COR-L47 (cell line): Measurements from ENCODE around the gene C1orf35.

Source experiments
- DNase-seq: peaks from one replicate; lab custom pipeline; 2025; lab: John Stamatoyannopoulos, UW

The C1orf35 gene

DNA sequence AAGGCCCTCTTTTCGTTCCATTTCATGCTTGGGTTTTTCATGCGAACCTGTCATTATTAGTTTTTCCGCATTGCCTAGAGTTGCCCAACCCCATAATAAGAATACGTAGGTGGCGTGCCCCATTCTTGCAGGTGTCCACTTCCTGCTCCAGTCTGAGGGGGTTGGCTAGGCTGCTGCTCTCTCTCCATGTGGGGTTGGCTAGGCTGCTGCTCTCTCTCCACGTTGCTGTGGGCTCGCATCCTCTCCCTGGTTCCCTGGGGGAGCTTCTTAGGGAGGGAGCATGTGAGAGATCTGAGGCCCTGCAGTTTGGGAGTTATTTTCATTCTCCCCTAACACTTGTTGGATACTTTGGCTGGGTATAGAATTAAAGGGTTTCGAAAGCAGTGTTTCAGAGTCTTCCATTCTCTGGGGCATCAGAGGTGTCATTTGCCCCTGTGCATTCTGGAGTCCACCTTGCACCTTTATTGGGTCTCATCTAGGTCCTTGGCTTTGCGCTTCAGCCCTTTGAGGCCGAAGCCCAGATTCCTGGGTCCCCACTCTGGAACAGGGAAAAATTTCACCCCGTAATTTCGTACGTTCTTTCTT, 8.6 kb downstream of the C1orf35 start:
- DNase-seq, result no peak

DNA sequence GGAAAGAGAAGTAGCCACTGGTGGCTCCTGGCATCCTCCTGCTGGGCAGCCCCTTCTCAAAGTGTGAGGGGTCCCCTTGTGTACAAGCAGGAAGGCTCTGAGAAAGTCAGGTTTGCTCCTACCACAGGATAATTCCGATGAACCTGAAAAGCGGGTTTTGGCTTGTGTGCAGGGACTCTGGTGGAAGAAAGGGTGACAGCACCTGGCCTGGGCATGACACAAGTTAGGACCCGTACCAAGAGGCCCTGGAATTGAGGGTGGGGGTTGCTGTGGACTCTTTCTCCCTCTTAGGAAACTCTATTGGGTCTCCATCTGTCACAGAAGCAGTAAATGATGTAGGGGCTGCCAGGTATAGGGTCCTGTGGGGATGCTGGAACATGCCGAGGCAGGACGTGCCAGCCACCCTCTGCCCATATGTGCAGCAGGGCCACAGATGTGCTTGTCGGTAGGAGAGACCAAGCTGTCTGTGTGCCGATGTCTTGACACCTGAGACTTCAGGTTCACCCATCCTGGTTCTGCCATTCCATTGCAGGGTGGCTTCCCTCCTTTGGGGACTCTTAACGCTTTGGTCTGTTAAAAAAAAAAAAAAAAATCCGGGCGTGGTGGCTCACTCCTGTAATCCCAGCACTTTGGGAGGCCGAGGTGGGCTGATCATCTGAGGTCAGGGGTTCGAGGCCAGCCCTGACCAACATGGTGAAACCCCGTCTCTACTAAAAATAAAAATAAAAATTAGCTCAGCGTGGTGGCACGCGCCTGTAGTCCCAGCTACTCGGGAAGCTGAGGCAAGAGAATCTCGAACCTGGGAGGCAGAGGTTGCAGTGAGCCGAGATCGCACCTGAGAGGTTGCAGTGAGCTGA, 9.8 kb downstream of the C1orf35 start:
- no peak for DNase-seq

DNA sequence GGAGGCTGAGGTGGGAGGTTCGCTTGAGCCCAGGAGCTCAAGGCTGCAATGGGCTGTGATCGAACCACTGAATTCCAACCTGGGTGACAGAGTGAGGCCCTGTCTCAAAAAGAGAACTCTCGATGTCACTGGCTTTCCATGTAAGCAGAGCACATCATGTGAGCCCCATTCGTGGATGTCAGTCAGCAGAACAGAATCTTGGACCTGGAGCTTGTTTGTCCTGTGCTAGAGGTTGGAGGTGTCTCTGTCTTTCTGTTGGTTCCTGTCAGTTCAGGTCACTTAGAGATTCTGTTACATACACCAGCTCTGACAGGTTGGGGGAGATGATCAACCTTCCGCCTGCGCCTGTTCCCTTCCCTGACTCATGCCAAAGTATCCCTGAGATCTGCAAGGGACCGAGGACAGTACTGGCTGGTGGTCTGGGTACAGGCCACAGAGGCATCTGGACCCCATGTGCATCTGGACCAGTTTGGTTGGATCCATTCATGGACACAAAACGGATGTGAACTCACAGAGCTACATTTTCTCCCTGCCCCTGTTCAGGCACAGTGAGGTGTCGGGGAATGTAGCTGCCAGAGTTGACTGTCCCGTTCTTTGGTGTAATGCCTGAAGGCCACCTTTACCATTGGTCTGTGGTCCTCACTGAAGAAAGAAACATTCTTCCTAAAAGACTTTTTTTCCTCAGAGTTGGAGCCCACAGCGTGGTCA, 10.6 kb downstream of the C1orf35 start:
- DNase-seq, result no peak

DNA sequence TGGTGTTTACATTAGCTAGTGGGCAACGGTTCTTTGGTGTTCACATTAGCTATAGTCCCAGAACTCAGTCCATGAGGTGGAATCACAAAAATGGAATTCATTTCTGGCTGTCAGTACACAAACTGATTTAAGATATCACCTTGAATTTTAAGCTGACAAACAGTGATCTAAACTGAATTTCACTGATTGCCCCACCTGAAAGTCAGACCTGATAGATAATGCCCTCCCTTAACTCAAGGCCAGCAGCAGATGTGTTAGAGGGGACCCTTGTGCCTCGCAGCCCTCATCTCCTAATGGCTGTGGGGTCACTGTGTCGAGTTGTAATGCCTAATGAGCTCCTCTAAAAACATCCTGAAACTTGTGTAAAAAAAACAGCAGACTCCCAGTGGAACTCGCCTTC, 12.0 kb downstream of the C1orf35 start:
- DNase-seq, result no peak

DNA sequence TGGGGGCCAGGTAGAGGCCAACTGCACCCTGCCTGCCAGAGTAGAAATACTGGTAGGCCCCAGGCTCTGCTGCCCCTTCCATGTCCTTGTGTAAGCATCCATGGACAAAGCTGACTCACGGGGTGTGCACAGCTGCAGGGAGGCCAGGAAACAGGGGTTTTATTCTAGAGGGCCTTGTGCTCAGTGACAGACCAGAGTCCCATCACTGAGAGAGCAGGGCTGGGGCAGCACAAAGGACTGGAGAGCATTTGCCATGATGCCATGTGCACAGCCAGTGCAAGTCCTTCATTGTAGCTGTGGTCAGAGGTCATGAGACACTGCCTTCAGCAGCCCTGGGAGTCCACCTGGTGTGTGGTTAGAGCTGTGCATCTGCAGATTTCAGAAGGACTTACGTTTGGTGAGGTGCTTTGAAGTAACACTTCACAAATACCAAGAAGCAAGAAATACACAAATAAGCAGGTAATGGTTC, 12.5 kb downstream of the C1orf35 start:
- no peak for DNase-seq

DNA sequence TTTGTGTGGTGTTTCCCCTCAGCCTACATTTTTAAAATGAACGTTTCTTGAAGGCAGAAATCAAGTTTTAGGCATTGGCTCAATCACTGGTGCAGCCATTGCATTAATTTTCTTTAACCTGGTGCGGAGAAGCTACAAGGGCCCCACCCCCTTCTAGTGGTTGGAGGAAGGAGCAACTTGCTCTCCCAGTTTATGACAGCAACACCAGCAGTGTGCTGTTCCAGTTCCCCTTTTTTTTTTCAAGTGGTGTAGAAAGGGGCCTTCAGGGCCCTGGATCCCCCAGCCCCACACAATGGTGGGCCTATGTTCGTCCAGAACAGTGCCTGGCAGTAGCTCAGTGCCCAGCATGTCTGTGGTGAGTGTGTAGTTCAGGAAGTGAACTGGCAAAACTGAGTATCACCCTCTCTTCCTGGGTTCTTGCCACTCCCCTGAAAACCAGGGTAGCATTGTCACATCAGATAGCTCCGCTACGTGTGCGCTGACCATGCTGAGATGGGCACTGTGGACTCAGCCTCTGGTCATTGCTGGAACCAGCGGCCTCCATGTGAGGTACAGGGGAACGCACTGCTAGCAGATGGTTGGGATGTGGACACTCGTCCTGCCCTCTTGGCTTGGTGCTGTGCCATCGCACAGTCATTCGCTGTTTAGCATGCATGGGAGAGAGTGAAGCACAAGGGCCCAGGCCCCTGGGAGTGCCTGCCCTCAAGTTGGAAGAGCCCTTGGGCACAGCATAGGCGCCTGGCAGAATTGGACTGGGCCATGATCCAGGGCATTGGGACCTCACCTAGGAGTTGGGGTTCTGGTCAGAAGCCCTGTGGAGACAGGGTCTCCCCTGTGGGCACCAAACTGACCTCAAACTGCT, 13.4 kb downstream of the C1orf35 start:
- DNase-seq, result no peak

DNA sequence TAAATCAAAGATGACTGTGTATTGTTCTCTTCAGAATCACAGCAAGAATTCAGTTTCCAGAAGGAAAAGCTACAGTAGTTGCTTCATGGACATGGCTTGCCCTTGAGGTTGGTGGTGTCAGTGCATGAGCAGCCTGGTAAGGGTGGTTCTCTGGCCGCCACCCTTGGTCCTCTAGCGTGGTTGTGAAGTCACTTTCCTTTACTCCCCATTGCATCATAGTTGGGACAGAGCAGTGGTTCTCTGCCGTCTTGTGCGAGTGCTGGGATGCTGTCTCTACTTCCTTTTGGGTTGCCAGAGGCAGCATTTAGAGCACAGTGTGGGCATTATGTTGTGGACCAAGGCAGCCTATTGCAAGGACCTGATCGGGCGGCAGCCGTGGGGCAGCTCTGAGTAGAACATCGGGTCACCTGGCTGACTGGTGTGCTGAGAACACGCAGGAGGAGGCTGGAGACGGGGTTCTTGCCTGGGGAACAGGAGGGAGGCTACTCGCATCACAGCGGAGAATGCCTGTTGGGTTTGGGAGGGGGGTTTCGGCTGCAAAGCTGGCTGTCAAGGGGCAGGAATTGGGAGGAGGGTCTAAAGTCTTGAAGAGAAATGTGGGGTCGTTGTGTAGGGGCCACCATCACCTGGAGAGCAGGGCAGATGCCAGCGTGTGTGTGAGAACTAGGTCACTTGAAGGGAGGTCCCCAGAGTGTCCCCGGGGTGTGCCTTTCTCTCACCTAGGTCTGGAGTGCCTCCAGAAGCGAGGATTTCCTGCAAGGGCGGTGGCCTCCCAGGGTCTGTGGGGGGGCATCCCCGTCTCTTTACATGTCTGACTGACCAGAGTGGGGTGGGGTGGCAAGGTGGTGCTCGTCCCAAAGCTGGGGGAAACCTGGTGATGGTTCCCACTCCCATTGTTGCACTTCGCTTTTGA, 14.3 kb downstream of the C1orf35 start:
- no peak for DNase-seq

DNA sequence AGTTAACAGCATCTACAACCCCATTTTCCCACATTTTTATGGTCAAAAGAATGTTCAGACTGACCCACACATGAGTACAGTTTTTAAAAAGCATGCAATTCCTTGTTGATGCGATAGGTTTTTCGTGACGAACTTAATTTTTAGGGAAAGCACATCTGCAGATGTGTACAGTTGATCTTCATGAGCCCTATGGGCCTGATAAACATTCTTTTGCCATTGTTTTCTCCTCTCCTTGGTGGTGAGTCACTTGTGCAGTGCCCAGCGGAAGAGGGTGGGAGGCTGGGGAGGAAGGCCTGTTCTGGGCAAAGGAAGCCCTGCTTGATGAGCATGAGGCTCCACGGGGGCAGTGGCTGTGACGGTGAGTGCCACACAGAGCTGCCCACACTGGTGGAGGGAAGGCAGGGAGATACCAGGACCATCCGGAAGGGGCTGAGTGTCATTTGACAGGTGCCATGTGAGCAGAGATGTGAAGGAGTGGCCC, 15.3 kb downstream of the C1orf35 start:
- no peak for DNase-seq

DNA sequence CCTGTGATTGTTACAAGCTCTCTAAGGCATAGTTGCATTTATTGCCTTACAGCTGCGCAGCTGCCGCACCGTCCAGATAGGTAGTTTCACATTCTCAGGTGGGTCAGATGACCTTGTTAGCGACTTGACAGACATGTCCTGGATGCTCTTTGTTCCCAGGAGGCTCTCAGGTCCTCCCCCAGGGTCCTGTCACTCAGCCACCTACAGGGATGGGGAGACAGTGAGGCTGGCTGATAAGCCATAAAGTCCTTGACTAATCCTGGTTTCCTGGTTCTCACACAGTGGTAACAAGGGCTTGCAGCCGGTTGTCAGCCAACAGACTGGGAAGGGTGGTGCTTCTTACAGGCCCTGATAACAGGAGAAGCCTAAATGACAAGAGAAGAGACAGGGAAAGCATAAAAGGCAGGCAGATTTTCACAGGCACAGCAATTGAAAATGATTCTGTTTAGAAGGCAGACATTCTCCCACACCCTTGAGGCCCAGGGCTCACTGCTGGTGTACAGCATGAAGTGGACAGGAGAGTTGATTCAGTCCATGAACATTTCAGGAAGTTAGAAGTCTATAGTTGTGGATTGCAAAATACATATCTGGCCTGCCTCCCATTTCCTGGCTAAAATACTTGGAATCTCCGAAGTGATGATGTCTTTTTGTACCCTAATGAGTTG, 17.7 kb downstream of the C1orf35 start:
- DNase-seq, result no peak

DNA sequence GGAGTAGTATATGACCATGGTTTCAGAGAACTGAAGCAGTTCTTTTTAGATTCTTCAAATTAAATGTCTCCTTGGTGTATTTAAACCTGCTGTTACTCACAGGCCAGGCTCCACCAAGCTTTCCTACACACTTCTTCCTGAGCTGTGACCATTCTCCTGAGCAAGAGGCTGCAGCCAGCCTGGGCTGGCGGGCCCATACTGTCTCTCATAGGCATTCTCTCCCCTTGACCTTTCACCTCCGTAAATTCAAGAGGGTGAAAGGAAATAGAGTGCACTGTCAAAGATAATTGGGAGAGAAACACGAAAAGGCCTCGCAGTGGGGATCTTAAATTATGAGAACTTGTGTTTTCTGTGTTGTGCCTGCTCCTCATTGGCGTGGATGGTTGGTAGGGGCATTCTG, 18.3 kb downstream of the C1orf35 start:
- DNase-seq, result no peak

DNA sequence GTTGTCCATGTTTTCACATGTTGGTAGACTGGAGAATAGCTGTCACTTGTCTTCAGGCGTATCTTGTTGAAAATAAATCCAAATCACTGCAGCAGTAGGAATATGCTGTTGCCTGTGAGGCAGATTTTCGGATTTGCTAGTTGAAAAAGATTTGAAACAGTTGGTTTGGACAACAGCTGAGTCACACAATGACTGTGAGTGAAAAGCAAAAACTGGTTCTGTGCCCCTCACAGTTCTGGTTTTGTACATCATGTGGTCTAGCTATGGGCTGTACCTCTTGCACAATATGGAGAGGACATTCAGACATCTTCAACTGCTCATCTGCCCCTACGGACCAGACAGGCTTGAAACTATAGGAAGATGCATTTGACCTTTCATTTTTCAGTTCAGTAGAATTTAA, 18.8 kb downstream of the C1orf35 start:
- no peak for DNase-seq

DNA sequence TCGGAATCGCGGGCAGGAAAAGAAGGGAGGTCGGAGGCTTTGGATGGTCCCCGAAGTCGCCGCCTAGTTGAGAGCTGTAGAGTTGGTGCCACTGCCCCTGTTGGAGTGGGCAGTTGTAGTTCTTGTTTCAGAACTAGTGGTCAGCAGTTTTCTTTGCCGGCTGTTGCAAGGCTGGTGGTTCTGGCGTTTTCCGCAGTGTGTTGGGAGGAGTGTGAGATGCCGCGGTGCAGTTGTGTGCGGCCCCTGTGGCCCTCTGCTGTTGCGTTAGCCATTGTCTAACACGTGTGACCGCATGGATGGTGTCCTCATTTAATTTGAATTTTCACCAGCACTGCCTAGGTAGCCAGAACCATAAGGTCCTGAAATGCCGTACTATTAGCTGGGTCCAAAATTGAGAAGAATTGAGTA, 19.2 kb downstream of the C1orf35 start:
- no peak for DNase-seq

DNA sequence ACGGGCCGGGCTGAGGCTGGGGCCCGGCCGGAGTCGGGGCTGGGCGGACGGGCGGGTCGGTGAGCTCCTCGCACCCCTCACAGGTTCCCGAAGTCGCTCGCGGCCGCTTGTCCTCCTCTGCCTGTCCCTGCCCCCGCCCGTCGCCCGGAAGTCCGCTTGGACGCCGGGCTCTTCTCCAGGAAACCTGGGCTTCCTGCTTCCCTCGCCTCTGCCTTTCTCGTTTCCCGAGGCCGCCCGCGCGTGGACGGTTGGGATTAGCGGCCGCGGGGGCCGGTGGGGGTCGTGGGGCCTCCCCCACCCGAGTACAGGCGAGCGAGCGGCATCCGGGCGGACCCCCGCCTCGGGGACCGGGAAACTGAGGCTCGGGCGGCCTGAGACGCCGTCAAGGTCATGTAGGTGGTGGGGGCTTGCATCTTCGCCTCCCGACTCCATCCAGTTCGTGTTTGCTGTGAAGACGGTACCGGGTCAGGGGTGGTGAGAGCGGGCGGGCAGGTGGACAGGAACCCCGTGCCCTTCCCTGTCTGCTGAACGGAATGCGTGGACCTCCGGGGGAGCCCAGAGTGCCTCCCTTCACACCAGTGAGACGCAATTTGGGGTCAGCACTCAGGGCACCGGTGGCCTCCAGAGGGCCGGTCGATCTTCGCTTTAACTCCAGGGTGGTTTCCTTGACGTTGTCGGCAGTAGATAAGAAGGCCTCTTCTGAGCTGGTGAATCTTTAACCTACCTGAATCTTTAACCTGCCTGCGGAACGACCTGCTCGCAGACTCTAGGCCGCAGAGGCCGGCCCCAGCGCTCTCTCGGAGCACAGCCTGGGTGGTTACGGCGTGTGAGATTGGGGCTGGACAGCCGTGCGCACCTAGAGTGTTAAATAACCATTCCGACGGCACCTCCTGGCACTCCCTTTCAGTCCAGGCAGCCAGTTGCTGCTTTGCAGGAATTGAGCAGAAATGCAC, 19.9 kb downstream of the C1orf35 start:
- peak; percentile 5 for DNase-seq

DNA sequence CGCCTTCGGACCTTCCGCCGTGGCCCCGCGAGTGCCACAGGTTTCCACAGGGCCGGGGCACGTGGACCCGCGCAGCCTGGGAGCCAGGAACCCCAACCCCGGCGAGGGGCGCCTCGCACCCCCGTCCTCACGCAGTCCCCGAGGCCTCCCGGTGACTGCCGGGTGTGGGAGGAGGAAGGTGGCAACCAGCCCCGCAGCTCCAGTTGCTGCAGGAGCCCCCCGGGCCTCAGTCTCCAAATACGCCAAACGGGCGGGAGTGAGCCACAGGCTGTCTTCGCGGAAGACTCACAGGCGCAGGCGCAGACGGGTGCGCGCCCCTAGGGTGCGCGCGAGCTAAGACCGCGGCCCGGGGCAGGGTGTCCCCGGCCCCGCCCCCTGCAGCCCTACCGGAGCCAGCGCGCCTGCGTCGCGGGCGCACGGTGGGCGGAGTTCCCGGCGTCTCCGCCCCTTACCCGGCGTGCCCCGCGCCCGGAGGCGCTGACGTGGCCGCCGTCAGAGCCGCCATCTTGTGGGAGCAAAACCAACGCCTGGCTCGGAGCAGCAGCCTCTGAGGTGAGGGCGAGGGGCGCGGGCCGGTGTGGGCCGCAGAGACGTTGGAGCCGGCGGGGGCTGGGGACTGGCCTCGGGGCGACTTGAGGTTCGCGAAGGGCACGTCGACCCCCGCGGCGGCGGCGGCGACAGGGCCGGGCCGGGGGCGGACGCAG, 20.8 kb downstream of the C1orf35 start, which contains the start of gene ARF1:
TSS of gene ARF1 (plus strand) at position 495 of the 704 bp plus-strand sequence. CDS start 14,407 bp downstream, outside the sequence.
- DNase-seq, result peak; percentile 90

DNA sequence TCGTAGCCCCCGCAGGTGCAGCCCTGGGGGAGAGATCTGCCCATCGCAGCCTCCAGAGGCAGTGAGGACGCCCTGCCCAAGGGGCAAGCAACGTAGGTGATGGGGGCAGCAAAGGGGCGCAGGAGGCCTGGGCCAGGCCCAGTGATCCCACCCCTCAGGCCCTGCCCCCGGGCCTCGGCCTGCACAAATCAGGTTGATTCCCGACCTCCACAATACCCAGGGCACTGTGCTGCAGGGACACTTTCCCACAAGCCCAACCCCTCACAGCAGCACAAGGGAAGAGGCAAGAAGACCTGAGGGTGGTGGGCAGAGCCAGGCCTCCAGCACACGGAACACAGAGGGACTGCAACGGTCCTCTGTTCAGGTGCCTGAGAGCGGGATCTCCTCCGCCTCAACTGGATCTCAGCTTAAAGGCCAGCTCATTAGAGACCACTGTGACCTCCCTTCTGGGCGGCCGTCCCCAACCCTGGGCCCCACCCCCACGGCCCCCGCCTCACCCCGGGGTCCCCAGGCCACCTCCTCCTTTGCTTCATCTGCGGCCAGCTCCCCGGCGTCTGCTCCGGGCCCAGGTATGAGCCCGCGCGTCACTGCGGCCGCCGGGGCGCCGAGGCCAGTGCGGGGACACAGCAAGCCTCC, 21.4 kb downstream of the C1orf35 start:
- no peak for DNase-seq

DNA sequence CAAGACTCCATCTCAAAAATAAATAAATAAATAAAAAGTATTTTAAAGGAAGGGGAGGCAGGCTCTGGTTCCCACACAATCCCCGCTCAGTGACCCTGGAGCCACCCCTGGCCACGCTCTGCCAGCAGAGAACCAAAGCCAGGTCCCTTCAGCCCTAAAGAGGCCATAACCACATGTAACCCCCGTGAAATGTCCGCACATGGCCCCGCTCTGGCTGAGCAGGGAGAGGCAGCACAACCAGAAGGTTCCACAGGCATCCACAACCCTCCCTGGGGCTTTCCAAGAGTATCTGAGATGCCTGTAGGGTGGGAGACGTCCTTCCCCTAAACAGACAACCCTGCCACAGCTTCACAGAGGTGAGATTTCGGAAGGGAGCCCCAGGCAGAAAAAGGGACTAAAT, 22.0 kb downstream of the C1orf35 start:
- no peak for DNase-seq

DNA sequence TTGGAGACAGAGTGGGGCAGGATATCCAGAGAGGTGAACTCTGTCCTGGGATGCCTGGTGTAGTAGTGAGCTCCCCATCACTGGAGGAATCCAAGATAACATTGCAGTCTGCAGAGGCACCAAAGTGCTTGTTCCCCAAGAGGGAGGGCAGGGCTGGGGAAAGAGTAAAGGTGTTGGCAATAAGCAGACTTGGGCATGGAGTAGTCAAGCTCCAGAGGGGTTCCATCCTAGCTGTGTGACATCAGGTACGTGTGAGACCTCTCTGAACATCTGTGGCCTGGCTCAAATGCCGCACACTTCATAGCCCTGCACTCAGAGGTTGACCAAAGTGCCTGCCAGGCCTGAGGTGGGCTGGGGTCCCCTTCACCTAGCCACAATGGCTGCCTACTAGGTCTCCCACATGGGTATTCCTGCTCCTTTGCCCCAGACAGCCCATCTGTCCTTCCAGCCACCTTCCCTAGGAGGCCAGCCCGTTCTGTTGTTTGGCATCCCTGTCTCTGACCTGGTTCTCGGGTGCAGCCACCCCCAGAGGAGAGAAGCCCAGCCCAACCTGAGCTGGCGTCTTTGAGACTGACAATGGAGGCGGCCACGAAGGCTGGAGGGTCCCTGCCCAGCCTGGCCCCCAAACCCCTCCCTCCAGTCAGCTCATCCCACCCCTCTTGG, 23.4 kb downstream of the C1orf35 start:
- DNase-seq, result no peak
